Spleen (tissue), 7 donors: ENCODE results near the gene PPP1R3F.

Source experiments
- POLR2A ChIP-seq, 3 donors: fragments of 450-650 bp; IDR thresholded peaks; one replicate each; pipeline ENCODE4 v1.5.1; 2017; ENCODE audit warnings: antibody characterized with exemption in 3 of 3, mild to moderate bottlenecking in 1 of 3
- TF ChIP-seq, protein P1 (sequence below), 11 experiments: fragments of 200-600 bp in 7 of 11; fragments of 450-650 bp in 4 of 11; sonication (generic) in 4 of 11; IDR thresholded peaks in 8 of 11; conservative IDR thresholded peaks in 3 of 11; 1 replicate in 7 of 11; 2 replicates in 4 of 11; pipeline versions ENCODE4 v1.4.0 to v1.8.0; 2016 to 2021; ENCODE audit warnings: antibody characterized with exemption in 11 of 11, inconsistent platforms in 4 of 11, mild to moderate bottlenecking in 1 of 11
- donor health status: DM: no; HTN: no; CAD: no; lungs with moderate emphysema.
- donor health status: DM: no; HTN: no; CAD: no.
- donor health status: DM: no; HTN: no; CAD: no.

- TF ChIP-seq, protein P1, sequence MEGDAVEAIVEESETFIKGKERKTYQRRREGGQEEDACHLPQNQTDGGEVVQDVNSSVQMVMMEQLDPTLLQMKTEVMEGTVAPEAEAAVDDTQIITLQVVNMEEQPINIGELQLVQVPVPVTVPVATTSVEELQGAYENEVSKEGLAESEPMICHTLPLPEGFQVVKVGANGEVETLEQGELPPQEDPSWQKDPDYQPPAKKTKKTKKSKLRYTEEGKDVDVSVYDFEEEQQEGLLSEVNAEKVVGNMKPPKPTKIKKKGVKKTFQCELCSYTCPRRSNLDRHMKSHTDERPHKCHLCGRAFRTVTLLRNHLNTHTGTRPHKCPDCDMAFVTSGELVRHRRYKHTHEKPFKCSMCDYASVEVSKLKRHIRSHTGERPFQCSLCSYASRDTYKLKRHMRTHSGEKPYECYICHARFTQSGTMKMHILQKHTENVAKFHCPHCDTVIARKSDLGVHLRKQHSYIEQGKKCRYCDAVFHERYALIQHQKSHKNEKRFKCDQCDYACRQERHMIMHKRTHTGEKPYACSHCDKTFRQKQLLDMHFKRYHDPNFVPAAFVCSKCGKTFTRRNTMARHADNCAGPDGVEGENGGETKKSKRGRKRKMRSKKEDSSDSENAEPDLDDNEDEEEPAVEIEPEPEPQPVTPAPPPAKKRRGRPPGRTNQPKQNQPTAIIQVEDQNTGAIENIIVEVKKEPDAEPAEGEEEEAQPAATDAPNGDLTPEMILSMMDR (IDR thresholded peaks at IDR 0.05 in 8 of 11, conservative IDR thresholded peaks at IDR 0.05 in 3 of 11), result no peak
- TF ChIP-seq POLR2A (IDR thresholded peaks at IDR 0.05), result no peak
Observed at GRCh38 chrX:49247916-49248811, 21.4 kb upstream of the PPP1R3F start.
